HG02571 (cell line): Measurements from ENCODE around the gene HLF.

Experiments used
- ATAC-seq: cut with Tn5 transposase; IDR thresholded peaks from one replicate; pipeline ENCODE4 v1.9.1; 2021; ENCODE audit warnings: mild to moderate bottlenecking, moderate library complexity; ENCODE audit not compliant: unreplicated experiment

The HLF gene

GRCh38 chr17:55289978-55290377, 25.2 kb downstream of the HLF start:
- ATAC-seq: no peak

GRCh38 chr17:55290492-55291113, 25.8 kb downstream of the HLF start:
- no peak for ATAC-seq

- no peak for ATAC-seq
Measured at GRCh38 chr17:55291114-55291507, 26.4 kb downstream of the HLF start.

GRCh38 chr17:55292094-55292493, 27.3 kb downstream of the HLF start:
- no peak for ATAC-seq

GRCh38 chr17:55294042-55294751, 29.4 kb downstream of the HLF start:
- no peak for ATAC-seq

- peak; percentile 76 for ATAC-seq
Measured at GRCh38 chr17:55295411-55296170, 30.8 kb downstream of the HLF start.

- no peak for ATAC-seq
Measured at GRCh38 chr17:55296171-55296695, 31.5 kb downstream of the HLF start.

GRCh38 chr17:55296699-55297098, 31.9 kb downstream of the HLF start:
- no peak for ATAC-seq

- no peak for ATAC-seq
Measured at GRCh38 chr17:55298111-55298730, 33.5 kb downstream of the HLF start.

GRCh38 chr17:55299162-55299838, 34.5 kb downstream of the HLF start:
- ATAC-seq: no peak

GRCh38 chr17:55299890-55300289, 35.1 kb downstream of the HLF start:
- no peak for ATAC-seq

GRCh38 chr17:55300479-55301290, 35.9 kb downstream of the HLF start:
- ATAC-seq: no peak

- no peak for ATAC-seq
Measured at GRCh38 chr17:55301521-55302406, 37.0 kb downstream of the HLF start.

GRCh38 chr17:55302407-55302787, 37.6 kb downstream of the HLF start:
- no peak for ATAC-seq

- ATAC-seq: no peak
Measured at GRCh38 chr17:55303008-55303493, 38.3 kb downstream of the HLF start.

- no peak for ATAC-seq
Measured at GRCh38 chr17:55303701-55304145, 39.0 kb downstream of the HLF start.

- no peak for ATAC-seq
Measured at GRCh38 chr17:55304171-55304859, 39.6 kb downstream of the HLF start.
